ES-I3 (cell line): ENCODE results near the gene RIMS3.
"Not testable (repeated sequence)": the region's sequence is repeated elsewhere in the genome, so short reads cannot be mapped to it uniquely, and the experiment has no call there.

ENCODE experiments used
- H3K36me3 ChIP-seq: 2 replicates; pipeline ENCODE4 v1.6.1; 2013; ENCODE audit warnings: mild to moderate bottlenecking, low read length, control low read depth, moderate library complexity; ENCODE audit not compliant: insufficient read depth
- H3K4me1 ChIP-seq: 2 replicates; pipeline ENCODE4 v1.6.1; 2013; ENCODE audit warnings: mild to moderate bottlenecking, control low read depth, low read length; ENCODE audit not compliant: insufficient read depth
- H3K9ac ChIP-seq: 2 replicates; pipeline ENCODE4 v1.6.1; 2013; ENCODE audit warnings: low read depth, mild to moderate bottlenecking, low read length, moderate library complexity
- H3K9me3 ChIP-seq: 2 replicates; pipeline ENCODE4 v1.6.1; 2013; ENCODE audit warnings: mild to moderate bottlenecking, low read length, moderate library complexity; ENCODE audit not compliant: control insufficient read depth, insufficient read depth

The RIMS3 gene

DNA sequence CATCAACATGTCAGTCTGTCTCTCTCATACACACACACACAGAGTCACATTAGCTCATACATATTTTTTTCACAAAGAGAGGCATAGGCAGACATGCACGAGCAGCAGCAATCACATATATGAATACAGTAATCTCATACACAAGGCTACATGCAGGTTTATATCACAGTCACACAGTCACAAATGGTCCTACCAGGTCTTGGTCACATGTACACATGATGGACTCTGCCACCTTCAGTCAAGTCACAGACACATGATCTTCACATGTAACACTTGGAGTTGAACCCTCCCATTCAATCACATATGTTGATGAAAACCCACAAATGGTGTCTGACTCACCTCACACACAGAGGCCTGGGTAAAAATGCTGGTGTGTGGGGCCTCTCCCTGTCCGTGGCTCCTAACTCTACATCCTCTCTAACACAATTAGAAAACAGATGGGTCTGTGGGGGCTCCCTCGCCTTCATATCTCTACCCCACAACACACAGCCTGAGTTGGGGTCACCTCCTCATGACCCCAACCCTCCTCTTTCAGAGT, 27.9 kb downstream of the RIMS3 start:
- Histone ChIP-seq H3K4me1 (no peaks in the 10 kb centered on the region), H3K9ac (no peak overlapping the region), H3K9me3 (no peaks in the 10 kb centered on the region), H3K36me3 (peaks cover 5% of the 10 kb centered on the region)

DNA sequence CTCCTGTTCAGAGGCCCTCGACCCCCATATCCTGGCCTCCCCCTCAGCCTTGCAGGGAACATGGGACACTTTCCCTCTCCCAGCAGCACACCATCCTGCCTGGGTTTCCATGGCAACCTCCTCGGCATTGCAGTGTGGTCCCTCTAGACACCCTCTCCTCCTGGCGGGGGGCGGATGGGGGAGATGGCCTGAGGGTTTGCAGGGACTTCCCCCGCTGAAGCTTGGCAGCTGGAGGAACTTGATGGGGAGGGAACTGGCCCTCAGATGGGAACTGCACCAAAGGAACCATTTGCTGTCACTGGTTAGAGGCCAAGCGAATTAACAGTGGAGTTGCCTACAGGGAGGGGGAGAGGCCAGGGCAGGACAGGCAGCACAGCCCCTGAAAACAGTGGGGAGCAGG, 28.7 kb downstream of the RIMS3 start:
- Histone ChIP-seq H3K36me3 (peaks cover 5% of the 10 kb centered on the region), H3K9ac (no peak overlapping the region), H3K4me1 (no peaks in the 10 kb centered on the region)

DNA sequence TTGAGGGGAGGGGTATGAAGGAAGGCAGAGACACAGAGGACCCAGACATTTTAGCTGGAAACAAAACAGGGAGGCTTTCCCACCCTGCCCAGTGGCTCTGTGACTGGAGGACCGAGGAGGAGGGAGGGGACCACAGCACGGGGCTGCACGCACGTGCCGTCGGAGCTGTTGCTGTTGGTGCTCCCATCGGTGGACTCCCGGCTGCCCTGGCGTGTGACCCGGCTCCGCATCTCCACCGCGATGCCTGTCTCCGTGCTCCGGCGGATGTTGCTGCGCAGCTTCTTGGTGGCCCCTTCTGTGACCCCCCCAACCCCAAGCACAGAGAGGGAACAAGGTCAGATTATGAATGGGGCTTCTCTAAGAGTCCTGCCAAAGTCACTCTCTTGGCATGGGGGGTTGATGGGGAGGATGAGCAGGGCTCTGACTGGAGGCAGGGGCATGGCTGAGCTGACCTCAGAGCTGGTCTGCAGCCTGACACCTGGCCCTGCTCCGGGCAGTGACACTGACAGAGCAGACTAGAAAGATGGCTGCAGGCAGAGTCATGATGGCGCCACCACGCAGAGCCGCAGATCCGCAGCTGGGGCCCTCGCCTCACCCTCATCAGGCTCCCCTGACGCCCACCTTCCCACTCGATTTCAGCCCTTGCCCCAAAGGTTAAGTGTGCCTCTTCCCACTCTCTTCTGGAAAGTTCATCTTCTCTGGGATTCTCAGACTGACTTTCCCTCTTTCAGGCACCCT, 29.6 kb downstream of the RIMS3 start:
- Histone ChIP-seq H3K9ac (no peak overlapping the region), H3K9me3 (no peaks in the 10 kb centered on the region), H3K4me1 (no peaks in the 10 kb centered on the region), H3K36me3 (peaks cover 5% of the 10 kb centered on the region)

More for the DNA sequence above, 28.7 kb downstream of the RIMS3 start:
- H3K9me3 ChIP-seq: no peaks in the 10 kb centered on the region

DNA sequence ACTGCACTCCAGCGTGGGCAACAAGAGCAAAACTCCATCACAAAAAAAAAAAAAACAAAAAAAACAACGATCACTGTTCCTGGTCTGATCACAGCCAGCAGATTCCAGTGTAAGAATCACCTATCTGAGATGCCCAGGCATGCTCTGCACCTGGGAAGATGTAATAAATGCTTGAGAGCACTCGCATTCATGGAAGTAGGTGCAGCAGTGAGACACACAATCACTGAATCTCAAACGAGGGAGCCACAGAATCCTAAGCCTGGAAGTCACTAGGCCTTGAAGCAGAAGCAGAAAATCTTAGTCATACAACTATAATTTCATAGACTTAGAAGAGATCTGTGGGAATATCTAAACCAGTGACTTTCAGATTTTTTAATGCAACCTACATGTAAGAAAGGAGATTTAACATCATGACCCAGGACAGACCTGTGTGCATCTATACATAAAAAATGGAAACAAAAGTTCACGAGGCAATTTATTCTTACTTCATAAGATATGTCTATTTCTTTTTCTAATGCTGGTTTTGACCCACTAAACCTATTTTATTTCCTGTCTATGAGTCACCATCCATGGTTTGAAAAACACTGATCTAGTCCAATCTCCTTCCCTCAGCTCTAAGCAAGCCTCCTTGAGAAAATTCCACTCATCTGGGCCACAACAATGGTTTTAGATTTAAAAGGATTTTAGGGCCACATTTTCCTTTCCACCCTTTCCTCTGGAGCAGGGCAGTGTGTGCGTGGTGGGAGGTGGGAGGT, 30.4 kb downstream of the RIMS3 start:
- no peaks in the 10 kb centered on the region for H3K9me3 ChIP-seq
- H3K9ac ChIP-seq: no peak overlapping the region
- H3K36me3 ChIP-seq: peaks cover 5% of the 10 kb centered on the region
- no peaks in the 10 kb centered on the region for H3K4me1 ChIP-seq

DNA sequence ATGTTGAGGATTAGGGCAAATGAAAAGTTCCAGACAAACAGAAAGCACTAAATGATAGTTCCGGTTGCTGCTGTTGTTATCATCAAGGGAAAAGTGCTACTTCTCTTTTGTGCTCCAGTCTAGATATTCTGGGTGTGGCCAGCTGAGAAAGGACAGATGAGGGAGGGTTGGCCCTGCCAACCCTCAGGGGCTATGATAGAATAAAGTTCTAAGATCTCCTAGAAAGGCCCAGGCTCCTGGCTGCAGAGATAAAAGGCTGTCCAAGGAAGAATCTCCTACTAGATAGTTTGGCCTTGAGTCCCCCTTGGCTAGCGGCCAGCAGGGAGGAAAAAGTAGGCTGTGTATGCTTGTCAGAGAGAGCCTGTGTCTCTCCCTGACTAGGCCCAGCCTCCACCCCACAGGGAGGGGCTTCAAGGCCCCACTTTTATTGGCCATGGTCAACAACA, 31.5 kb downstream of the RIMS3 start:
- H3K9me3 ChIP-seq: no peaks in the 10 kb centered on the region
- H3K36me3 ChIP-seq: peaks cover 5% of the 10 kb centered on the region
- H3K4me1 ChIP-seq: no peaks in the 10 kb centered on the region
- no peak overlapping the region for H3K9ac ChIP-seq

DNA sequence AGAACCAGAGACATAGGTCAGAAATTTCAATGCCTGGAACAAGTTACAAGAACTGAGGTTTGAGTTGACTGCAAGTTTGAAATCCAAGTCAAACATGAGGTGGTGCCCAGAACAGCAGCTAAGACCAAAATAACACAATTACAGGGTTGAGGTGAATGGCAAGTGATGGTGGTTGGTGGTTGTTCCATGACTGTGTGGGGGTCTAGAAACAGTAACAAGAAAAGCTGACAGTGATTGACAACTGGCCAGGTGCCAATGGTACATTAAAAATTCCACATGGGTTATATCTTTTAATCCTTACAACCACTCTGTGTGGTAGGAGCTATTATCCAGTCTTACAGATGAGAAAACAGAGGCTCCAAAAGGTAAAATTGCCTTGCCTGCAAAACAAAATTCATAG, 32.0 kb downstream of the RIMS3 start:
- Histone ChIP-seq H3K9me3 (no peaks in the 10 kb centered on the region), H3K36me3 (peaks cover 5% of the 10 kb centered on the region), H3K4me1 (no peaks in the 10 kb centered on the region), H3K9ac (no peak overlapping the region)

DNA sequence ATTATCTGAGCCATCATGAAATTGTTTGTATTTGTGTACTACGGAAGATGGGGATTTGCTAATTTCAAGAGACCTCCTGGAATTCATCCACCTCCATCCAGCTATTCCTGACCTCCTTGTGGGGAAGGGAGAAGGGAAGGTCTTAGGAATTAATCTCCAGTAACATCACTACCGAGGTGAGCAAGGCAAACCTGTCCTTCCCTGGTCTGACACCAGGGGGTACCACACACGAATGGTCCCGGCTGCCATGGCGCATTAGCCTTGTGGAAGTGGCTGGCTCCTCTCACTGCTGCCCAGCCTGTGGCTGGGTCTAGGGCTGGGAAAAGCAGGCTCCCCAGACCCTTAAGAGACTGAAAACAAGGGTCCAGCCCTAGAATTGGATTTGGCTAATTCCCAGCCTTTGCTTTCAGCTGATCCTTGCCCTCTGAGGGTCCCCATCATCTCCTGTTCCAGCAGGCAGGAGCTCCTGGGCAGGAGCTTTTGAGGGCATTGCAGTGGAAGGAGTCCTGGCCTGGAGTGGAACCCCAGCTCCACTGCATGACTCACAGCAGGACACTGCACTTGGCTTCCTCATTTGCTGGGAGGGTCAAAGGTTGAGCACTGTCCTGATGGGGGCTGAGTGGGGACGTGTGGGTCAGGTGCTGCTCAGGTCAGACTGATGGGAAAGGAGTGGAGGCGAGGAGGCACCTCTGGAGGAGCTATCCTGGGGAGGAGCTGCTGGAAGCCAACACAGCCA, 34.8 kb downstream of the RIMS3 start:
- no peaks in the 10 kb centered on the region for H3K4me1 ChIP-seq
- H3K9me3 ChIP-seq: no peaks in the 10 kb centered on the region
- H3K9ac ChIP-seq: no peak overlapping the region
- H3K36me3 ChIP-seq: peaks cover 8% of the 10 kb centered on the region; the same call in 1 of the 2 replicates

DNA sequence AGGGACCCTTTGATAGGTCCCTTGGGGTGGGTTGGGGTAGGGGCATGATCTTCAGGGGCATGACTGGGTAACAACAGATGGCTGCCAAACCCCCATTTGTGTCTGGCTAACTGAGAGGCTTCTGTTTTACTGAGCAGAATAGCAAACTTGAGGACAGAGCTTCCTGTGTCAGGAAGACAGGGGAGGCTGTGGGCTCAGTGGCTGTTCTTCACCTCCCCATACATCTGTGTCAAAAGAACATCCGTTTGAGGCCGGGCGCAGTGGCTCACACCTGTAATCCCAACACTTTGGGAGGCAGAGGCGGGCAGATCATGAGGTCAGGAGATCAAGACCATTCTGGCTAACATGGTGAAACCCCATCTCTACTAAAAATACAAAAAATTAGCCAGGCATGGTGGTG, 35.9 kb downstream of the RIMS3 start:
- not testable (repeated sequence) for H3K9me3 ChIP-seq, H3K9ac ChIP-seq, H3K36me3 ChIP-seq, H3K4me1 ChIP-seq

DNA sequence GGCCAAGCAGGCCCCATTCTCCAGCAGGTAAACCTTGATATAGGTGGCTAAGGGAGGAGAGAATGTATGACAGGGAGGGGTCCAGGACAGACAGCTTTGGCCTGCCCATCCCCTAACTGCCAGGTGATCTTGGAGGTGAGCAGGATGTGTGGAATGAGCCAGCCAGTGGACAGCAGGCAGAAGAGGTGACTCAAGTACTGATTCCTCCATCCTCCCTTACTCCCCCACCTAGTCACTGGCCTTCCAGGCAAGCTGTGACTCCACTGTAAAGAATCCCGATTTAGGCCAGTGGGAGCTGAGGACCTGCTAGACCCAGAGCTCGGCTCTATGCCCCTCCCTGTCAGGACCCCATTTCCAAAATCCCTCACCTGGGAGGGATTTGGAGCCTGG, 36.6 kb downstream of the RIMS3 start:
- H3K9ac ChIP-seq: no peak overlapping the region
- no peaks in the 10 kb centered on the region for H3K9me3 ChIP-seq
- no peaks in the 10 kb centered on the region for H3K4me1 ChIP-seq
- H3K36me3 ChIP-seq: peaks cover 4% of the 10 kb centered on the region; the same call in 1 of the 2 replicates

DNA sequence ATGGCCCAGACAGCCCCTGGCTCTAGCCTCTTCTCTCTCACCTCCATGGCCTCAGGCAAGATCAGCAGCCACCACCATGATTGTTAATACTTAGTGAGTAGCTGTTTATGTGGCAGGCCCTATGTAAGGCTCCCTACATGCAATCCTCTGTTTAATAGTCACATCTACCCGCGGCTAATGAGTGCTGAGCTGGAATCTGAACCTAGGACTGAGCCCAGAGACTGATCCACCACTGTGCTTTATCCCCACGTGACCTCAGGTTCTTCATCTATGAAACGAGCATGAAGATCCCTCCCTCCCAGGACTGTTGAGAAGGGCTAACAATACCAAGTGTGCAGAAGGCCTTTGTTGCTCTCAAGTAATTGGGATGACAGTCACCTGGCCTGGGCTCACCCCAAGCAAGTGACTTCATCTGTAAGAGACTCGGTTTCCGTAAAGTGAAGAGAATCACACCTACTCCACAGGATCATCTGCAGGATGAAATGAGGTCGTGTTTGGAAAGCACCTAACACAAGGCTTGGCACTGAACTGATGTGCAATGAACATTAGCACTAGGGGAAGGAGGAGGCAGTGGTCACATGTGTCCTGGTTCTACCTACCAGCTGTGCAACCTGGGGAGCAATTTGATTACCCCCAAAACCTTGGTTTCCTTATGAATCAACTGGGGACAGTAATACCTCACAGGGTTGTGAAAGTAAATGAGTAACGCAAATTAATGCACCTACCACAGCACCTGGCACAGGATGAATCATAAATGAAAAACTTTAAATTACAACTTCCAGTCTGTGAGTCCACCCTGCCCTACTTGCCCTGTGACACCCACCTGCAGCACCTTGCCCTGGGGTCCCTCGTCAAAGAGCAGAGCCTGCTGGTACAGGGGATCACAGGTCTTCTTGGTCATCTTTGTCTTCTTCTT, 37.2 kb downstream of the RIMS3 start:
- Histone ChIP-seq H3K36me3 (peaks cover 4% of the 10 kb centered on the region; the same call in 1 of the 2 replicates), H3K4me1 (no peaks in the 10 kb centered on the region)

DNA sequence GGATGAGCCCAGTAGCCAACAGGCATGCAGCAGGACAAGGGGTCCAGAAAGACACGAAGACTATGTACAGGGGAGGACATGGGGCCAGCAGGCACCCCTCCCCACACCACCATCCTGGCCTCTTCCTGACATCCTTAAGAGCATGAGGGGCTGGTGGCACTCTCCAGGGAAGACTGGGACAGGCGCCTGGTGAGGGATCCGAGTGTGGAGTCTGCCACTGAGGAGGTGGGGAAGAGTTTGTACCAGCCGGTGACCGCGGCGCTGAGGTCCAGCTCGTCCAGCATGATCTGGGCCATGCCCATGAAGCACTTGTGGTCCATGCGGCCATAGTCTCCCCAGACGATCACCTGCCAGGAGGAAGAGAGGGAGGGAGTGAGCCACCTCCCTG, 39.1 kb downstream of the RIMS3 start:
- Histone ChIP-seq H3K9me3 (no peaks in the 10 kb centered on the region), H3K36me3 (peaks cover 4% of the 10 kb centered on the region; the same call in 1 of the 2 replicates), H3K9ac (no peak overlapping the region), H3K4me1 (no peaks in the 10 kb centered on the region)

More for the DNA sequence above, 37.2 kb downstream of the RIMS3 start:
- Histone ChIP-seq H3K9ac (no peak overlapping the region), H3K9me3 (no peaks in the 10 kb centered on the region)

DNA sequence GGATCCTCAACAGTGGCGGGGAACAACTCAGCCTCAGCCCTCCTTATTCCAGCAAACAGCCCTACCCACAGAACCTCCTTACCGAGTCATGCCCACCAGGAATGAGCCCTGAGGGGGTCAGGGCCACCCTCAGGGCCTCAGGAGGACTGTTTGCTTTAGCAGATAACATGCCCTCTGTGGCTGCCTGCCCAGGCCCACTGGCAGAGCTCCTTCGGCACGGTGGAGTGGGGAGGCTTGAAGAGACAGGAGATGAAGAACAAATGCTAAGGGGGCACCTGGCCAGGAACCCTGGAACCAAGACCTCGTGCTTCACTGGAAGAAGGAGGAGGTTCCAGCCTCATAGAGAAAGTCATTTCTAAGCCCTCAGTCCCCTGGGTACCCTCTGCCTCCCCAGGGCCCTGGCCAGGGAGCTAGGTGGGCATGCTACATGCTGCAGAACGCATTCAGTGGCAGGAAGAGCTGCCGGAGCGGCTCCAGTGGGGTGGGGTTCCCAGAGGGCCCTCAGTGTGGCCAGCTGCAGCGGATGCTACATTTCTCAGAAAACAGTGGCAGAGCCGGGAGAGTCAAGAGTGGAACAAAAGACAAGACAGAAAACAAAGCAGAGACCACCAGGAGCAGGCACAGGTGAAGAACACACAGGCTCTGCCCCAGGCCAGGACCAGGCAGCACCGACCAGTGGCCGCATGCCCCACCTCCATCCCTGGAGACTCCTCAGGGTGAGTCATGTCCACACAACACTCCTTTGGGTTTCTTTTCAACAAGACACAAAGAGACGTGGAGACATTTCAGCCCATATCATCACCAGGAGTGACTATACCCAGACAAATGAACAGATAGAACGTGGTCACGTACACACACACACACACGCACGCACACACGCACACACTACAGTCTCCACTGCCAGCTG, 39.8 kb downstream of the RIMS3 start:
- Histone ChIP-seq H3K9ac (no peak overlapping the region), H3K36me3 (peaks cover 4% of the 10 kb centered on the region; the same call in 1 of the 2 replicates), H3K9me3 (no peaks in the 10 kb centered on the region), H3K4me1 (no peaks in the 10 kb centered on the region)

DNA sequence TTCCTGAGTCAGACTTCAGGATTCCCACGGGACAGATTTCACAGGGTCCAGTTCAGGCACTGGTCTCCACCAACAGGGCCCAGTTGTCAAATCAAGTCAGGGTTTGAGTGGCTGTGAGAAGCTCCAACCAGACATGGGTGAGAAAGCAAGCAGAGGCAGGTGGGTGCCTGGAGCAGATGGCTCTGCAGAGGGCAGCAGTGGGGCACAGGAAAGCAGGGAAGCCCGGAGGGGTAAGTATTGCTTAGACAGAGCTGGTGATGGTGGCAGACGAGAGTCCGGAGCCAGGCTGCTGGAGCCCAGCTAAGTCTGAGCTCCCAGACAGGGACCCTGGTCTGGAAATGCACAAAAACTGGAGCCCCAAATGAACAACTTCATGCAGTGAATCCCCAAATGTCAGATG, 40.4 kb downstream of the RIMS3 start:
- Histone ChIP-seq H3K36me3 (peaks cover 4% of the 10 kb centered on the region; the same call in 1 of the 2 replicates), H3K9ac (no peak overlapping the region), H3K4me1 (no peaks in the 10 kb centered on the region), H3K9me3 (no peaks in the 10 kb centered on the region)
